Keratinocyte (primary cell): ENCODE data around the gene IGFBP6. TPM values are rescaled to one million over a fixed set of nuclear protein-coding genes. Genes with fewer than 3 reads are reported as not detected.

Experiments
- DNase-seq: peaks from one replicate; pipeline ENCODE4 v3.0.0-alpha.2; 2011; ENCODE audit warnings: low read depth, missing footprints, low spot score
- FAIRE-seq: peaks from 2 replicates; lab custom pipeline; 2011; peaks lifted over from hg19 to GRCh38; lab: Jason Lieb, UNC
- H2AFZ ChIP-seq: 2 replicates; pipeline ENCODE4 v1.6.0; 2012; ENCODE audit warnings: low read length, control low read depth, inconsistent platforms; ENCODE audit not compliant: control insufficient read depth
- H3K27ac ChIP-seq: 2 replicates; pipeline ENCODE4 v1.5.1; 2011; ENCODE audit warnings: low read length; ENCODE audit not compliant: control insufficient read depth, insufficient read depth
- H3K27me3 ChIP-seq: 3 replicates; pipeline ENCODE4 v1.6.0; 2011; ENCODE audit warnings: low read length; ENCODE audit not compliant: control insufficient read depth, insufficient read depth; ENCODE audit errors: extremely low read depth
- H3K36me3 ChIP-seq, 2 experiments: 2 replicates in 1 of 2; 3 replicates in 1 of 2; pipeline ENCODE4 v1.5.1; 2011; ENCODE audit warnings: low read length in 2 of 2, mild to moderate bottlenecking in 1 of 2; ENCODE audit not compliant: control insufficient read depth in 2 of 2, insufficient read depth in 2 of 2; ENCODE audit errors: extremely low read depth in 1 of 2
- H3K4me1 ChIP-seq: 3 replicates; pipeline ENCODE4 v1.5.1; 2011; ENCODE audit warnings: low read length; ENCODE audit not compliant: control insufficient read depth, insufficient read depth; ENCODE audit errors: extremely low read depth
- H3K4me2 ChIP-seq: 3 replicates; pipeline ENCODE4 v1.6.0; 2011; ENCODE audit warnings: low read depth, low read length; ENCODE audit not compliant: control insufficient read depth, insufficient read depth; ENCODE audit errors: extremely low read depth
- H3K4me3 ChIP-seq, 3 experiments: fragments of 200-600 bp in 1 of 3; sonication (generic) in 1 of 3; 2 replicates in 2 of 3; 3 replicates in 1 of 3; pipeline ENCODE4 v1.5.1; 2011 to 2016; ENCODE audit warnings: low read length in 3 of 3, mild to moderate bottlenecking in 3 of 3, control low read depth in 2 of 3, inconsistent platforms in 1 of 3, low read depth in 1 of 3, mixed read lengths in 1 of 3, mixed run types in 1 of 3, moderate library complexity in 1 of 3; ENCODE audit not compliant: control insufficient read depth in 2 of 3, insufficient read depth in 2 of 3; ENCODE audit errors: extremely low read depth in 1 of 3
- H3K79me2 ChIP-seq: 2 replicates; pipeline ENCODE4 v1.6.0; 2012; ENCODE audit warnings: low read length; ENCODE audit not compliant: control insufficient read depth, insufficient read depth
- H3K9ac ChIP-seq: 3 replicates; pipeline ENCODE4 v1.6.0; 2011; ENCODE audit warnings: low read length; ENCODE audit not compliant: control insufficient read depth, insufficient read depth; ENCODE audit errors: extremely low read depth
- H3K9me1 ChIP-seq: 3 replicates; pipeline ENCODE4 v1.6.0; 2011; ENCODE audit warnings: low read length; ENCODE audit not compliant: control insufficient read depth, insufficient read depth; ENCODE audit errors: extremely low read depth
- H3K9me3 ChIP-seq: 2 replicates; pipeline ENCODE4 v1.5.1; 2012; ENCODE audit warnings: low read depth, low read length; ENCODE audit not compliant: control insufficient read depth
- H4K20me1 ChIP-seq: 3 replicates; pipeline ENCODE4 v1.6.0; 2011; ENCODE audit warnings: low read length; ENCODE audit not compliant: control insufficient read depth, insufficient read depth; ENCODE audit errors: extremely low read depth
- EZH2 ChIP-seq: IDR thresholded peaks from one replicate; pipeline ENCODE4 v1.6.1; 2012; ENCODE audit warnings: inconsistent platforms, mild to moderate bottlenecking, low read length, moderate library complexity
- dilution Hi-C: fragments of 300-500 bp; cut with MboI; formaldehyde crosslinking; loops from one replicate; pipeline ENCODE4 v1.7.0; 2020; ENCODE audit warnings: low sequenced_read_pairs; ENCODE audit not compliant: extremely low pct_ligation_motif_present
- polyA plus RNA-seq, 5 experiments: library from polyadenylated mRNA; depleted of rRNA in 3 of 5; stranded (reverse) in 3 of 5; stranded (forward) in 1 of 5; unstranded in 1 of 5; fragments of >200 nt; gene quantifications; 1 replicate in 1 of 5; 2 replicates in 3 of 5; 3 replicates in 1 of 5; pipeline versions ENCODE4 v1.2.1 to v1.2.3, GENCODE V29; 2011 to 2012; ENCODE audit warnings: missing spikeins in 2 of 5, low read depth in 1 of 5, low replicate concordance in 1 of 5
- TF ChIP-seq, protein P1 (sequence below), 3 experiments: IDR thresholded peaks in 1 of 3; conservative IDR thresholded peaks in 1 of 3; optimal IDR thresholded peaks in 1 of 3; 2 replicates in 2 of 3; 3 replicates in 1 of 3; pipeline versions ENCODE3 to v1.5.1; 2011; ENCODE audit warnings: low read length in 3 of 3, mild to moderate bottlenecking in 3 of 3, moderate library complexity in 2 of 3, control low read depth in 1 of 3, inconsistent platforms in 1 of 3; ENCODE audit not compliant: insufficient read depth in 2 of 3; ENCODE audit errors: extremely low read depth in 1 of 3

The IGFBP6 gene
- polyA plus RNA-seq, 1 donor (not counting 4 experiments of a cell fraction or from before 2014, with no cell fraction given) = 30.1 TPM

GRCh38 chr12:53115891-53116648 lies 18.6 kb downstream of the IGFBP6 start:
- no peak overlapping the region for H3K27ac ChIP-seq
- no peak overlapping the region for H2AFZ ChIP-seq
- H3K4me2 ChIP-seq = no peak overlapping the region
- H3K79me2 ChIP-seq = no peaks in the 10 kb centered on the region
- H4K20me1 ChIP-seq = no peaks in the 10 kb centered on the region
- H3K36me3 ChIP-seq = no peaks in the 10 kb centered on the region
- H3K9me1 ChIP-seq = no peaks in the 10 kb centered on the region
- no peak overlapping the region for H3K4me3 ChIP-seq
- H3K9me3 ChIP-seq = no peaks in the 10 kb centered on the region
- no peaks in the 10 kb centered on the region for H3K4me1 ChIP-seq
- FAIRE-seq (no peak), DNase-seq (no peak)
- TF ChIP-seq, protein P1, sequence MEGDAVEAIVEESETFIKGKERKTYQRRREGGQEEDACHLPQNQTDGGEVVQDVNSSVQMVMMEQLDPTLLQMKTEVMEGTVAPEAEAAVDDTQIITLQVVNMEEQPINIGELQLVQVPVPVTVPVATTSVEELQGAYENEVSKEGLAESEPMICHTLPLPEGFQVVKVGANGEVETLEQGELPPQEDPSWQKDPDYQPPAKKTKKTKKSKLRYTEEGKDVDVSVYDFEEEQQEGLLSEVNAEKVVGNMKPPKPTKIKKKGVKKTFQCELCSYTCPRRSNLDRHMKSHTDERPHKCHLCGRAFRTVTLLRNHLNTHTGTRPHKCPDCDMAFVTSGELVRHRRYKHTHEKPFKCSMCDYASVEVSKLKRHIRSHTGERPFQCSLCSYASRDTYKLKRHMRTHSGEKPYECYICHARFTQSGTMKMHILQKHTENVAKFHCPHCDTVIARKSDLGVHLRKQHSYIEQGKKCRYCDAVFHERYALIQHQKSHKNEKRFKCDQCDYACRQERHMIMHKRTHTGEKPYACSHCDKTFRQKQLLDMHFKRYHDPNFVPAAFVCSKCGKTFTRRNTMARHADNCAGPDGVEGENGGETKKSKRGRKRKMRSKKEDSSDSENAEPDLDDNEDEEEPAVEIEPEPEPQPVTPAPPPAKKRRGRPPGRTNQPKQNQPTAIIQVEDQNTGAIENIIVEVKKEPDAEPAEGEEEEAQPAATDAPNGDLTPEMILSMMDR (optimal IDR thresholded peaks at IDR 0.05 in 1 of 3, IDR thresholded peaks at IDR 0.05 in 1 of 3, conservative IDR thresholded peaks at IDR 0.05 in 1 of 3; ENCODE audit: extremely low read depth in 1 of 3, insufficient read depth in 2 of 3, low read length in 3 of 3) = no peak
- TF ChIP-seq EZH2 = no peak
- dilution Hi-C loops = no loop called here
- H3K27me3 ChIP-seq = no peaks in the 10 kb centered on the region
- H3K9ac ChIP-seq = no peak overlapping the region

GRCh38 chr12:53118751-53119300 lies 21.4 kb downstream of the IGFBP6 start:
- dilution Hi-C loops = no loop called here
- Histone ChIP-seq H3K36me3 (no peaks in the 10 kb centered on the region), H3K9ac (no peak overlapping the region), H3K9me3 (no peaks in the 10 kb centered on the region), H4K20me1 (no peaks in the 10 kb centered on the region), H3K4me3 (no peak overlapping the region), H3K4me1 (peaks cover 6% of the 10 kb centered on the region), H3K79me2 (no peaks in the 10 kb centered on the region), H2AFZ (no peak overlapping the region), H3K4me2 (no peak overlapping the region), H3K27ac (no peak overlapping the region), H3K27me3 (no peaks in the 10 kb centered on the region), H3K9me1 (peaks cover 2% of the 10 kb centered on the region)
- no peak for FAIRE-seq
- no peak for DNase-seq
- no peak for TF ChIP-seq EZH2
- TF ChIP-seq, protein P1 (optimal IDR thresholded peaks at IDR 0.05 in 1 of 3, IDR thresholded peaks at IDR 0.05 in 1 of 3, conservative IDR thresholded peaks at IDR 0.05 in 1 of 3; ENCODE audit: extremely low read depth in 1 of 3, insufficient read depth in 2 of 3, low read length in 3 of 3) = no peak
